ENCODE measurements around the gene NRP1. TPM values are rescaled to one million over a fixed set of nuclear protein-coding genes. Genes with fewer than 3 reads are reported as not detected.

The NRP1 gene
- polyA plus RNA-seq, 1 experiment = 218 TPM

DNA sequence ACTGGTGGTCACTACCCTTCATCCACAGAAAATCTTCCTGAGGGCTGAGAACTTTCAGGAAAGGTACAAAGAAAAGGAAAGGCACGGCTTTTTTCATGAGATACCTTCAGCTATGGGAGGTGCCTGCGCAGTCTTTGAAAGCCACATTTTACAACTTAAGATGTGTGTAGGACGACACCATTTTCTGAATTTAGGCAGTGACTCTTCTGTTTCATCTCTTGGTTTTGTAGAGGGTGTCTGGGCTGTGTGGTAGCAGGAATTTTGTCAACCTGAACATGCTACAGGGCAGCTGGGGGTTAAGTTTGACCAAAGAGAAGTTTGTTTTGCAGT, 138.1 kb downstream of the NRP1 start:
- CTCF ChIA-PET = no interaction called here
- Histone ChIP-seq H3K4me3 (ENCODE audit: low read depth, low read length) (no peak overlapping the region), H3K27me3 (ENCODE audit: control insufficient read depth, insufficient read depth, low read length) (no peaks in the 10 kb centered on the region), H3K27ac (ENCODE audit: low read depth, low read length) (no peak overlapping the region), H3K9me3 (ENCODE audit: control insufficient read depth, insufficient read depth, low read length) (no peaks in the 10 kb centered on the region)
- POLR2A ChIA-PET = no interaction called here
- TF ChIP-seq, protein P1, sequence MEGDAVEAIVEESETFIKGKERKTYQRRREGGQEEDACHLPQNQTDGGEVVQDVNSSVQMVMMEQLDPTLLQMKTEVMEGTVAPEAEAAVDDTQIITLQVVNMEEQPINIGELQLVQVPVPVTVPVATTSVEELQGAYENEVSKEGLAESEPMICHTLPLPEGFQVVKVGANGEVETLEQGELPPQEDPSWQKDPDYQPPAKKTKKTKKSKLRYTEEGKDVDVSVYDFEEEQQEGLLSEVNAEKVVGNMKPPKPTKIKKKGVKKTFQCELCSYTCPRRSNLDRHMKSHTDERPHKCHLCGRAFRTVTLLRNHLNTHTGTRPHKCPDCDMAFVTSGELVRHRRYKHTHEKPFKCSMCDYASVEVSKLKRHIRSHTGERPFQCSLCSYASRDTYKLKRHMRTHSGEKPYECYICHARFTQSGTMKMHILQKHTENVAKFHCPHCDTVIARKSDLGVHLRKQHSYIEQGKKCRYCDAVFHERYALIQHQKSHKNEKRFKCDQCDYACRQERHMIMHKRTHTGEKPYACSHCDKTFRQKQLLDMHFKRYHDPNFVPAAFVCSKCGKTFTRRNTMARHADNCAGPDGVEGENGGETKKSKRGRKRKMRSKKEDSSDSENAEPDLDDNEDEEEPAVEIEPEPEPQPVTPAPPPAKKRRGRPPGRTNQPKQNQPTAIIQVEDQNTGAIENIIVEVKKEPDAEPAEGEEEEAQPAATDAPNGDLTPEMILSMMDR (IDR thresholded peaks at IDR 0.05; ENCODE audit: low read depth, low read length) = no peak
- DNase-seq (ENCODE audit: low read depth, low spot score) = no peak

DNA sequence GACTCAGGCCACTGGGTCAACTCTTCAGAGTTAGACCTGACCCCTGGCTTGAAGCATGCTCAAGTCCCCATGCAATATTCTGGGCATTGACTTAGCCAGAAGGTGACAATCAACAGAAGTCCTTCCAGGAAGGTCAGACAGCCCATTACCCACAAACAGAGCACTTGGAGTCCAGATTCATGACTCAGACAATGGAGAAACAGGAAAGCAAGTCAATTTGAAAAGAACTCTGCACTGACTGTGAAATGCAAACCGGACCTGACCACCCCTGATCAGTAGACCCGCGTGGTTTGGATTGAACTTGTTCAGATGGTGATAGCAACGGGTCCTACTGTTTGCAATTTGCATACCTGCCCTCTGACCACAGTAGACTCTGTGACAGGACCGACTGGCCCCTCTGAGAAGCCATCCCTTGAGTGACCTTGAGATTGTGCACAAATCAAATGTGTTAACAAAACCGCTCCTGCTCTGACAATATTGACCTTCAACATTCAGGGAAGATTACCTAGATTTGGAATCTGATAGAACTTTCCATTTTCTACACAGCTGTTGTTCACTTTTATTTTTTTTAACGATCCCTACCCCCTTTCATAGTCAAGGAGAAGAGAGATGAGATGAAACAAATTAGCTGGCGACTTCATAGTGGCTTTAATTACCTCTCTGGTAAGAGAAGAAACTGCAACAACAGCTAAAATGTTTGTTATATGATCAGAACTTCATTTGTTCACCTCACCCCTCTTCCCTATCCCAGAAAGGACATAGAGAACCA, 138.7 kb downstream of the NRP1 start:
- H3K9me3 ChIP-seq (ENCODE audit: control insufficient read depth, insufficient read depth, low read length) = no peaks in the 10 kb centered on the region
- TF ChIP-seq, protein P1 (IDR thresholded peaks at IDR 0.05; ENCODE audit: low read depth, low read length) = no peak
- H3K27me3 ChIP-seq (ENCODE audit: control insufficient read depth, insufficient read depth, low read length) = no peaks in the 10 kb centered on the region
- ChIA-PET CTCF (interaction anchor here (1.3 kb wide), 1 partner anchor 148 kb away, joined by 3 read pairs; no protein-coding TSS in a partner anchor), POLR2A (no interaction called here)
- DNase-seq (ENCODE audit: low read depth, low spot score) = no peak
- no peak overlapping the region for H3K4me3 ChIP-seq (ENCODE audit: low read depth, low read length)
- H3K27ac ChIP-seq (ENCODE audit: low read depth, low read length) = no peak overlapping the region

DNA sequence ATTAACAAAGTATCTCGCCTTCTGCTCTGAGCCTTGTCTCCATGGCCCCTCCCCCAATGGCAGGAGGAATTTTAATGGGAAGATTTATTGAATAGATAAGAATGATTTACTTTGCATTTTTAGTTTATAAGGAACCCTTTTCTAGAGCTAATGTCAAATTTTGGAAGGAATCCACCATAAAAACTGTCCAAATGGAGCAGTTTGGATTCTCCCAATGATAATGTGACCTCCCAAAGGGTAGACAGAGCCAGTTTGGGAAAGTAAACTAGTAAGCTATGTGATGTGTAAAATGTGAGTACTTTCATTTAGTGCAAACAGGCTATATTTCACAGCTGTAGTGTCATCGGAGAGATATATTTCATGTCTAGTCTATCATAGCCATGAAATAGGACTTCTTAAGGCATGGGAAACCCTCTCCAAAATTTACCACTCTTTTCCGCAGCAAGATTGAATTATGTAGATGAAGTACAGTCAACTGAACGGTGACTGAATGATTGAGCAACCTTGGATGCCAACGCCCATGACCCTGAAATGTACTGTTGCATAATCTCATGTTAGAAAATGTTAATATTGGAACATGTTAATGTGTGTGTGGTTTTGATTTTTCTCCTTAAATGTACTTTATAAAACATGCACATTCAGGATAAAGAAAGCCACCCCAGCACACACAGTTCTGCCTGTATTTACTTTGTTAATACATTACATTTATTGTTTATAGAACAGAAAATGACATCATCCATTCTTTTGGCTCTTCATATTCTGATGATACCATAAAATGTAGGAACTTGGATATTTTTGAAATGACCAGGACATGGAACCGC, 140.6 kb downstream of the NRP1 start:
- DNase-seq (ENCODE audit: low read depth, low spot score) = no peak
- Histone ChIP-seq H3K27me3 (ENCODE audit: control insufficient read depth, insufficient read depth, low read length) (no peaks in the 10 kb centered on the region), H3K4me3 (ENCODE audit: low read depth, low read length) (no peak overlapping the region), H3K27ac (ENCODE audit: low read depth, low read length) (no peak overlapping the region), H3K9me3 (ENCODE audit: control insufficient read depth, insufficient read depth, low read length) (no peaks in the 10 kb centered on the region)
- TF ChIP-seq, protein P1 (IDR thresholded peaks at IDR 0.05; ENCODE audit: low read depth, low read length) = no peak
- POLR2A ChIA-PET = interaction anchor here (0.8 to 1.3 kb wide), 3 partner anchors 70 to 138 kb away, joined by 3 to 5 read pairs (median 3); no protein-coding TSS in a partner anchor
- CTCF ChIA-PET = interaction anchor here (0.5 to 2.6 kb wide), 57 partner anchors 8 to 1608 kb away, joined by 3 to 33 read pairs (median 4); partner anchors contain the start of gene NRP1

DNA sequence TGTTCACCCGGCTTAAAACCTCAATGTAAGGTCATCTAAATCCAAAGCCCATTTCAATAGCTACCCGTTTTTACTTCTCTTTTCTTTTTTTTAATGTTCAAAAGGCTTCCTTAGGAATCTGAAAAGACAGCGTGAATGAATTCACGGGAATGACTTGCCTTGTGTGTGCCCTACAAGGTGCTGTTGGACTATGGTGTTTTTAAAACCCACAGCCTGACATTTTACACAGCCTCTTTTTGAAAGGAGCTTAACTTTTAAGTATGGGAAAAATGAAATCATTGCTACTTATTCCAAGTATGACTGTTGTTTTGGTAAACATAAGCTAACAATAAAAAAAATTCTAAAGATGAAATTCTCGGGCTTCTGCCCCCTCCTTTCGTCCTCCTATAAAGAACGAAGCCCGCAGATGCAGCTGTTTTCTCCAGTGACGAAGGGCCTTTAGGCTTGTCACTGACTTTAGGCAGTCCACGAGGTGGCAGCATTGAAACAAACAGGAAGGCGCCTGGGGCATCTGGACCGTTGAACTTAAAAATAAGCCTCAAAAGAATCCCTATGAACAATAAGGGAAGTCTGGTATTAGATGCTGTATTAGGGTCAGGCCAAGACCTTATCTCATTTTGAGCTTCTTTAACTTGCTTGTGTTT, 141.3 kb downstream of the NRP1 start:
- TF ChIP-seq, protein P1 (IDR thresholded peaks at IDR 0.05; ENCODE audit: low read depth, low read length) = peak; percentile 76
- Histone ChIP-seq H3K9me3 (ENCODE audit: control insufficient read depth, insufficient read depth, low read length) (no peaks in the 10 kb centered on the region), H3K4me3 (ENCODE audit: low read depth, low read length) (no peak overlapping the region), H3K27me3 (ENCODE audit: control insufficient read depth, insufficient read depth, low read length) (no peaks in the 10 kb centered on the region), H3K27ac (ENCODE audit: low read depth, low read length) (no peak overlapping the region)
- ChIA-PET CTCF (interaction anchor here (0.5 to 2.6 kb wide), 70 partner anchors 8 to 1609 kb away, joined by 3 to 33 read pairs (median 4); partner anchors contain the start of gene NRP1), POLR2A (interaction anchor here (0.8 to 1.3 kb wide), 4 partner anchors 18 to 139 kb away, joined by 3 to 5 read pairs (median 3); no protein-coding TSS in a partner anchor)
- DNase-seq (ENCODE audit: low read depth, low spot score) = peak; percentile 58

Measured in AG04450 (cell line).